PC-3 (cell line): Measurements from ENCODE around the gene FBXO30.

Experiments
- CTCF ChIP-seq: fragments of 300-600 bp; sonication (generic); conservative IDR thresholded peaks from 2 replicates; pipeline ENCODE4 v1.5.1; 2017; ENCODE audit warnings: antibody characterized with exemption, low read depth, mild to moderate bottlenecking, low read length
- EZH2phosphoT487 ChIP-seq: fragments of 300-600 bp; sonication (generic); IDR thresholded peaks from 2 replicates; pipeline ENCODE4 v1.6.1; 2018; ENCODE audit warnings: mild to moderate bottlenecking, antibody characterized with exemption, low read length, borderline replicate concordance

- TF ChIP-seq EZH2phosphoT487, result no peak
- TF ChIP-seq CTCF, result no peak
Measured at GRCh38 chr6:145845557-145845956, 31.0 kb upstream of the FBXO30 start.
